MCF 10A (cell line): ENCODE measurements around the gene ZHX3. TPM values are rescaled to one million over a fixed set of nuclear protein-coding genes. Genes with fewer than 3 reads are reported as not detected.

ENCODE experiments used
- BruUV-seq: library from RNA; stranded (reverse); fragments of 400-500 nt; replicated peaks from 2 replicates; lab custom pipeline; 2021; lab: Mats Ljungman, UMichigan
- CTCF ChIA-PET: fragments of 300-600 bp; sonication (Branson Sonifier 250); formaldehyde crosslinking; extraction: SDS; loops from one replicate; lab custom pipeline; 2021; ENCODE audit warnings: antibody characterized with exemption, inconsistent platforms; lab: Yijun Ruan, JAX
- POLR2A ChIA-PET: fragments of 300-600, 350-650 bp; sonication (Branson Sonifier 250); formaldehyde crosslinking; extraction: SDS; loops from one replicate; lab custom pipeline; 2020; ENCODE audit warnings: antibody characterized with exemption, inconsistent platforms; lab: Yijun Ruan, JAX
- DNase-seq: peaks from one replicate; pipeline ENCODE4 v3.0.0-alpha.2; 2018; ENCODE audit not compliant: unreplicated experiment
- H3K27ac Mint-ChIP-seq: one replicate; pipeline ENCODE4 v1.8.0; 2022; ENCODE audit warnings: mild to moderate bottlenecking, low read depth, mixed read lengths; ENCODE audit not compliant: unreplicated experiment
- H3K27me3 Mint-ChIP-seq: one replicate; pipeline ENCODE4 v1.8.0; 2022; ENCODE audit warnings: mixed read lengths; ENCODE audit not compliant: insufficient read depth, unreplicated experiment
- H3K36me3 Mint-ChIP-seq: one replicate; pipeline ENCODE4 v1.8.0; 2022; ENCODE audit warnings: mild to moderate bottlenecking, moderate library complexity, mixed read lengths; ENCODE audit not compliant: insufficient read depth, unreplicated experiment
- H3K4me1 Mint-ChIP-seq: one replicate; pipeline ENCODE4 v1.8.0; 2022; ENCODE audit warnings: mixed read lengths; ENCODE audit not compliant: insufficient read depth, unreplicated experiment
- H3K4me3 Mint-ChIP-seq: one replicate; pipeline ENCODE4 v1.8.0; 2022; ENCODE audit warnings: mild to moderate bottlenecking, moderate library complexity, mixed read lengths; ENCODE audit not compliant: unreplicated experiment
- H3K9me3 Mint-ChIP-seq: one replicate; pipeline ENCODE4 v1.8.0; 2022; ENCODE audit warnings: mixed read lengths; ENCODE audit not compliant: unreplicated experiment
- intact Hi-C: fragments of 100-400 bp; cut with micrococcal nuclease; formaldehyde crosslinking; loops from 2 replicates; pipeline ENCODE4 v1.14.1; 2022
- total RNA-seq: library from RNA; stranded (reverse); gene quantifications from 2 replicates; pipeline ENCODE4 v1.2.3, GENCODE V29; 2022
- TF ChIP-seq, protein P1 (sequence below): fragments of 200-600 bp; IDR thresholded peaks from one replicate; pipeline ENCODE4 v1.8.0; 2022; ENCODE audit warnings: antibody characterized with exemption, mild to moderate bottlenecking; ENCODE audit not compliant: unreplicated experiment

ZHX3 gene
- total RNA-seq, 1 experiment from 2014 or later: 34.1 TPM

DNA sequence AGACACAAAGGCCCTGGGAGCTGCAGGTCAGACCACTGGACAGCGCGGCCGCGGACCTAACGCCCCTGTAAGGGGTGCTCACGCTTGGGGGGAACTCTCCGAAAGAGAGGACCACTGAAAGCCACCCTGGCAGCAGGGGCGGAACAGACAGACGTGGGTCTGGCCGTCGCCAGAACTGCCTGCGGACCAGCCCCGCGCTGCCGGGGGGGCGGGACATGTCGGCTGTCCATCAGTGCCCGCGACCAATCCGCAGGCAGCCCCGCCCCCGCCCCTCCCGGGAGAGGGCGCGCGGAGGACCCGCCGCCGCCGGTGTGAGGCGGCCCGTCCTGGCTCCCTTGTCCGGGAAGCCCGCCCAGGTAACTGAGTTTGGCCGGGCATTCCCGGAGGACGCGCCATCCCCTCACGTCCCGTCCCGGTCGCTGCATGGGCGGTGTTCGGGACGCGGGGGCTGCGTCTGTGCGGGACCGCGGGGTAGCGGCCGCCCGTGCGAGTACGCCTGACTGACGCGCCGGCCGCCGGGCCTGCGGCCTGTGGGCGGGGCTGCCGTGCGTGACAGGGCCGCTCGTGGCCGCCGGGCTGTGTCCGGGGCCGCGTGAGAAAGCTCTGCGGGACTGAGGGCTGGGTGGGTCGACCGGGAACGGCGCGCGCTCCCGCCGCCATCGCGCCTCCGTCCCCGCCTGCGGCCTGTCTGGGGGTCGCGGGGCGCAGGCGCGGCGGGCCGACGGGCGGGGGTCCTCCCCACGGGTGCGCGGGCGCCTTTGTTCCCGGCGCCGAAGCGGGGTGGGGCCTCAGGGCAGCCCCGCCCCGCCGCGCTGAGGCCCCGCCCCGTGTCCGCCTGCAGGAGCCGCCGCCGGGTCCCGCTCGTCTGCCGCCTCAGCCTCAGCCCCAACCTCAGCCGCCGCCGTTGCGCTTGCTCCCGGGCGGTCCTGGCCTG is 180.6 kb downstream of the ZHX3 start, which contains the start of gene PLCG1:
Gene PLCG1 (plus strand): TSS at position 864 of the 934 bp plus-strand sequence. CDS start 99 bp downstream, outside the sequence.
- no TSS peak for BruUV-seq
- TF ChIP-seq, protein P1, sequence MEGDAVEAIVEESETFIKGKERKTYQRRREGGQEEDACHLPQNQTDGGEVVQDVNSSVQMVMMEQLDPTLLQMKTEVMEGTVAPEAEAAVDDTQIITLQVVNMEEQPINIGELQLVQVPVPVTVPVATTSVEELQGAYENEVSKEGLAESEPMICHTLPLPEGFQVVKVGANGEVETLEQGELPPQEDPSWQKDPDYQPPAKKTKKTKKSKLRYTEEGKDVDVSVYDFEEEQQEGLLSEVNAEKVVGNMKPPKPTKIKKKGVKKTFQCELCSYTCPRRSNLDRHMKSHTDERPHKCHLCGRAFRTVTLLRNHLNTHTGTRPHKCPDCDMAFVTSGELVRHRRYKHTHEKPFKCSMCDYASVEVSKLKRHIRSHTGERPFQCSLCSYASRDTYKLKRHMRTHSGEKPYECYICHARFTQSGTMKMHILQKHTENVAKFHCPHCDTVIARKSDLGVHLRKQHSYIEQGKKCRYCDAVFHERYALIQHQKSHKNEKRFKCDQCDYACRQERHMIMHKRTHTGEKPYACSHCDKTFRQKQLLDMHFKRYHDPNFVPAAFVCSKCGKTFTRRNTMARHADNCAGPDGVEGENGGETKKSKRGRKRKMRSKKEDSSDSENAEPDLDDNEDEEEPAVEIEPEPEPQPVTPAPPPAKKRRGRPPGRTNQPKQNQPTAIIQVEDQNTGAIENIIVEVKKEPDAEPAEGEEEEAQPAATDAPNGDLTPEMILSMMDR: no peak
- peaks cover 8% of the 10 kb centered on the region for H3K36me3 Mint-ChIP-seq
- H3K9me3 Mint-ChIP-seq: no peaks in the 10 kb centered on the region
- DNase-seq: peak; percentile 83
- intact Hi-C loops: loop anchor here (1.0 to 10.0 kb wide), 3 partner anchors 95 to 275 kb away; partner anchors contain the start of gene ZHX3
- ChIA-PET POLR2A (interaction anchor here (0.7 to 7.4 kb wide), 18 partner anchors 15 to 274 kb away, joined by 3 to 65 read pairs (median 4); partner anchors contain the start of genes LPIN3 and ZHX3), CTCF (interaction anchor here (0.8 to 8.2 kb wide), 12 partner anchors 19 to 274 kb away, joined by 3 to 110 read pairs (median 6); partner anchors contain the start of gene LPIN3)
- peak within 1 kb of the TSS; percentile 79 for H3K4me3 Mint-ChIP-seq
- peaks cover 61% of the 10 kb centered on the region for H3K4me1 Mint-ChIP-seq
- peak within 1 kb of the TSS; percentile 42 for H3K27ac Mint-ChIP-seq
- H3K27me3 Mint-ChIP-seq: no peaks in the 10 kb centered on the region

DNA sequence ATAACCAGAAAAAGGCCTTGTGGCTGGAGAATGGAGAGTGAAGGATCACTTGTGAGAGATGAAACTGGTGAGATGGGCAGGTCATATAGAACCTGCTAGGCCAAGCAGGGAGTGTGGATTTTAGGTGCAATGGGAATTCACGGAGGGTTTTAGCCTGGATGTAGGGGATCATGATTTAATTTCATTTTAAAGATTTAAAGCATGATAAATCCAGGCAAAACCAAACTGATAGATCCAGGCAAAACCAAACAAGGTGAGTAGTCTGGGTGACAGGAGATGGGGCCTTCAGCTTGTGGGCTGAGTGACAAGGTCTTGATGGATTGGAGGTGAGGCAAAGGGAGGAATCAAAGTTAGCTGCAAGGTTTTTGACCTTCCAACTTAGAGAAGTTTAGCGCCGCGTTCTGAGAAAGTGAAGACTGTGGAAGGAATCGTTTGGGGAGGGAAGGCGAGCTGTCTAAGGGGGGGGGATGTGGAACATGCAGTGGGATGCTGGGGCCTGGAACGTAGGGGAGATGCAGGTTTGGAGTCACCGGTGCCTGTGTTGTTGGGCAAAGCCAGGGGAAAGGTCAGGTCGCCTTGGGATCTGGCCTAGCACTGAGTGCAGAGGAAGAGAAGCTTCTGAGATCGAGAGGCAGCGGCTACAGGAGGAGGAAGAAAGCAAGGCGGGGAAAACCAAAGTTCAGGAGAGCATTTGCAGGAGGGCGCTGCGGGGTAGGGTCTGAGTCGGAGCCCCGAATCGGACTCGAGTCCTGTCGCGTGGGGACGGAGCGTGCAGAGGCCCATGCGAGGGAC is 181.4 kb downstream of the ZHX3 start:
- H3K4me3 Mint-ChIP-seq: peak overlapping the region; percentile 79
- peaks cover 58% of the 10 kb centered on the region for H3K4me1 Mint-ChIP-seq
- CTCF ChIA-PET: interaction anchor here (0.6 to 8.2 kb wide), 39 partner anchors 8 to 1544 kb away, joined by 3 to 110 read pairs (median 6); partner anchors contain the start of gene LPIN3
- H3K27me3 Mint-ChIP-seq: no peaks in the 10 kb centered on the region
- TF ChIP-seq, protein P1: no peak
- intact Hi-C loops: loop anchor here (1.0 to 10.0 kb wide), 3 partner anchors 179 to 276 kb away; partner anchors contain the start of genes LPIN3 and ZHX3
- peaks cover 17% of the 10 kb centered on the region for H3K36me3 Mint-ChIP-seq
- peak overlapping the region; percentile 28 for H3K27ac Mint-ChIP-seq
- no TSS peak for BruUV-seq
- H3K9me3 Mint-ChIP-seq: no peaks in the 10 kb centered on the region
- POLR2A ChIA-PET: interaction anchor here (0.8 to 7.4 kb wide), 16 partner anchors 14 to 204 kb away, joined by 3 to 65 read pairs (median 4); partner anchors contain the start of gene LPIN3
- DNase-seq: no peak

DNA sequence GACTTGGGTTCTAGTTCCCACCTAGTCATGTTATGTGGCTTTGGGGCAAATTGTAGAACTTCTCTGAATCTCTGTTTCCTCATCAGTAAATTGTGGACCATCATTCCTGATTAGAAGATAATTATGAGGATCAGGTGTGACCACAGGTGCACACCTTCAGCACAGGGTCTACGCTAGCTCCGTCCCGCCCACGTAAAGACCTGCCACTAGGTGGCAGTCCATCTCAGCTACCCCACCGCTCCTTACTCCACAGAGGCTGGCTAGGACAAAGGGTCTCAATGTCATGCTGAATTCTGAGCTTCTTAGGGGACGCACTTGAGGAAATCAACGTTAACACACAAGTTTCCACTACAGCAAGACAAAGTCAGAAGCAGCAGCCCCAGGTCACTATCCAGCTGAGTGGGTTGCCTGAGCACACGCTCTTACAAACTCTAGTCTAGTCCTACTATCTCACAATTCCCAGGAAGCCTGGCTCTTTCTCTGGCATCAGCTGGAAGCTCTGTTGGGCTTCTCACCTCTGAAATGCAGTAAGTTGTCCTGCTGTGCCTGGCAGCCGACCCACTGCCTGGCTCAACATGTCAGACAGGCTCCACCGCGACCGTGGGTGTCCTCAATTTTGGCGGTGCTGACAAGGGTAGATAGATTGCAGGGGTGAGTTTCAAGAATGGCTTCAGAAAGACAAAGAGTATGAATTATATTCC is 182.2 kb downstream of the ZHX3 start:
- BruUV-seq: no TSS peak
- H3K4me1 Mint-ChIP-seq: peaks cover 50% of the 10 kb centered on the region
- peak; percentile 57 for DNase-seq
- intact Hi-C loops: loop anchor here (1.0 to 10.0 kb wide), 3 partner anchors 179 to 277 kb away; partner anchors contain the start of genes LPIN3 and ZHX3
- H3K27ac Mint-ChIP-seq: no peak overlapping the region
- ChIA-PET POLR2A (interaction anchor here (0.9 to 7.4 kb wide), 8 partner anchors 13 to 205 kb away, joined by 3 to 65 read pairs (median 4); partner anchors contain the start of gene LPIN3), CTCF (interaction anchor here (0.5 to 8.2 kb wide), 46 partner anchors 9 to 1543 kb away, joined by 3 to 110 read pairs (median 4); partner anchors contain the start of gene LPIN3)
- no peaks in the 10 kb centered on the region for H3K27me3 Mint-ChIP-seq
- H3K4me3 Mint-ChIP-seq: peak overlapping the region; percentile 79
- TF ChIP-seq, protein P1: peak; percentile 76
- H3K9me3 Mint-ChIP-seq: no peaks in the 10 kb centered on the region
- H3K36me3 Mint-ChIP-seq: peaks cover 20% of the 10 kb centered on the region
